Fibroblast of skin of back (primary cell): Measurements from ENCODE around the gene RMC1. TPM values are rescaled to one million over a fixed set of nuclear protein-coding genes. Genes with fewer than 3 reads are reported as not detected.
"Not testable (repeated sequence)": the region's sequence is repeated elsewhere in the genome, so short reads cannot be mapped to it uniquely, and the experiment has no call there.

Experiments used
- DNase-seq: peaks from one replicate; pipeline ENCODE4 v3.0.0-alpha.2; 2013
- polyA plus RNA-seq, 2 experiments: library from polyadenylated mRNA; unstranded; fragments of 120-200 nt; gene quantifications; one replicate each; pipeline ENCODE4 v1.2.1, GENCODE V29; 2013; ENCODE audit not compliant: insufficient read length in 2 of 2

RMC1 gene
- 25.2 TPM for polyA plus RNA-seq (2013, experiment 1 of 2; ENCODE audit: insufficient read length)
- 24.4 TPM for polyA plus RNA-seq (2013, experiment 2 of 2; ENCODE audit: insufficient read length)

GRCh38 chr18:23503038-23503962 lies at the start of gene RMC1:
Gene RMC1 (plus strand): TSS chr18:23503511. CDS start chr18:23503619, 108 bp downstream.
- DNase-seq = peak; percentile 91

GRCh38 chr18:23453680-23454058 lies 49.6 kb upstream of the RMC1 start:
- DNase-seq = peak; percentile 41

GRCh38 chr18:23456835-23457234 lies 46.5 kb upstream of the RMC1 start:
- DNase-seq = no peak

- no peak for DNase-seq
Observed at GRCh38 chr18:23458830-23459529, 44.3 kb upstream of the RMC1 start.

- DNase-seq = no peak
Observed at GRCh38 chr18:23459530-23459921, 43.8 kb upstream of the RMC1 start.

- DNase-seq = no peak
Observed at GRCh38 chr18:23460285-23461273, 42.7 kb upstream of the RMC1 start.

GRCh38 chr18:23462876-23463275 lies 40.4 kb upstream of the RMC1 start:
- DNase-seq = no peak

- no peak for DNase-seq
Observed at GRCh38 chr18:23468753-23469459, 34.4 kb upstream of the RMC1 start.

GRCh38 chr18:23470620-23471387 lies 32.5 kb upstream of the RMC1 start:
- DNase-seq = no peak

- DNase-seq = no peak
Observed at GRCh38 chr18:23471486-23471885, 31.8 kb upstream of the RMC1 start.

- no peak for DNase-seq
Observed at GRCh38 chr18:23479829-23480505, 23.3 kb upstream of the RMC1 start.

- DNase-seq = no peak
Observed at GRCh38 chr18:23484561-23485182, 18.6 kb upstream of the RMC1 start.

GRCh38 chr18:23485386-23485785 lies 17.9 kb upstream of the RMC1 start:
- no peak for DNase-seq

GRCh38 chr18:23487738-23488570 lies 15.4 kb upstream of the RMC1 start:
- no peak for DNase-seq

GRCh38 chr18:23489586-23489985 lies 13.7 kb upstream of the RMC1 start:
- DNase-seq = not testable (repeated sequence)

GRCh38 chr18:23493654-23494053 lies 9.7 kb upstream of the RMC1 start:
- no peak for DNase-seq

GRCh38 chr18:23494992-23495391 lies 8.3 kb upstream of the RMC1 start:
- no peak for DNase-seq

GRCh38 chr18:23495723-23496440 lies 7.4 kb upstream of the RMC1 start:
- DNase-seq = no peak
